Astrocyte of the cerebellum (primary cell): ENCODE measurements around the gene SNX27.

Source experiments
- DNase-seq: peaks from one replicate; pipeline ENCODE4 v3.0.0-alpha.2; 2011; ENCODE audit warnings: low read depth
- H3K4me3 ChIP-seq: 2 replicates; pipeline ENCODE4 v1.5.1; 2011; ENCODE audit warnings: mild to moderate bottlenecking, low read depth, low read length, moderate library complexity
- CTCF ChIP-seq: IDR thresholded peaks from 2 replicates; pipeline ENCODE4 v1.5.1; 2012; ENCODE audit warnings: low read length, low read depth, moderate library complexity, mild to moderate bottlenecking; ENCODE audit errors: missing control alignments
- in situ Hi-C: cut with HindIII; loops from 2 replicates; pipeline ENCODE4 v1.10.0; 2017; ENCODE audit warnings: low sequenced_read_pairs

The SNX27 gene

GRCh38 chr1:151583796-151584195 lies 28.1 kb upstream of the SNX27 start:
- DNase-seq, result no peak
- no peak for TF ChIP-seq CTCF
- in situ Hi-C loops, result loop anchor here (5.0 kb wide), 1 partner anchor 46 kb away; no protein-coding TSS in a partner anchor
- no peak overlapping the region for H3K4me3 ChIP-seq

- DNase-seq, result no peak
- in situ Hi-C loops, result loop anchor here (5.0 kb wide), 1 partner anchor 47 kb away; no protein-coding TSS in a partner anchor
Observed at GRCh38 chr1:151584278-151584677, 27.6 kb upstream of the SNX27 start.

GRCh38 chr1:151584780-151585179 lies 27.1 kb upstream of the SNX27 start:
- no peak for DNase-seq
- in situ Hi-C loops, result loop anchor here (5.0 kb wide), 1 partner anchor 47 kb away; no protein-coding TSS in a partner anchor
- no peak for TF ChIP-seq CTCF

More at GRCh38 chr1:151584278-151584677, 27.6 kb upstream of the SNX27 start:
- TF ChIP-seq CTCF, result no peak
- H3K4me3 ChIP-seq, result no peak overlapping the region

GRCh38 chr1:151585622-151586021 lies 26.2 kb upstream of the SNX27 start:
- in situ Hi-C loops, result no loop called here
- H3K4me3 ChIP-seq, result no peak overlapping the region
- peak; percentile 29 for DNase-seq
- TF ChIP-seq CTCF, result no peak

More at GRCh38 chr1:151584780-151585179, 27.1 kb upstream of the SNX27 start:
- H3K4me3 ChIP-seq, result no peak overlapping the region

- H3K4me3 ChIP-seq, result no peak overlapping the region
- DNase-seq, result no peak
- no peak for TF ChIP-seq CTCF
- in situ Hi-C loops, result loop anchor here (5.0 kb wide), 1 partner anchor 136 kb away; no protein-coding TSS in a partner anchor
Observed at GRCh38 chr1:151590961-151591360, 20.9 kb upstream of the SNX27 start.

GRCh38 chr1:151593730-151594129 lies 18.1 kb upstream of the SNX27 start:
- in situ Hi-C loops, result loop anchor here (5.0 kb wide), 1 partner anchor 134 kb away; no protein-coding TSS in a partner anchor
- DNase-seq, result no peak
- TF ChIP-seq CTCF, result no peak
- H3K4me3 ChIP-seq, result no peak overlapping the region

- in situ Hi-C loops, result loop anchor here (5.0 kb wide), 1 partner anchor 133 kb away; no protein-coding TSS in a partner anchor
- DNase-seq, result no peak
- H3K4me3 ChIP-seq, result no peak overlapping the region
- peak; percentile 95 for TF ChIP-seq CTCF
Observed at GRCh38 chr1:151594143-151594625, 17.7 kb upstream of the SNX27 start.
